Activated T-cell treated with anti-CD3 and anti-CD28 coated beads for 1 hour (primary cell): Measurements from ENCODE around the gene CATSPER1.
A peak's percentile ranks its signal among the peaks of the same experiment; 100 is the strongest.
"Not testable (repeated sequence)": the region's sequence is repeated elsewhere in the genome, so short reads cannot be mapped to it uniquely, and the experiment has no call there.

Experiments
- DNase-seq: peaks from one replicate; pipeline ENCODE4 v3.0.0-alpha.2; 2020; ENCODE audit warnings: low read depth

Gene CATSPER1

GRCh38 chr11:66051766-66052663 lies 25.7 kb upstream of the CATSPER1 start, which contains the start of gene SF3B2:
TSS of gene SF3B2 (plus strand) at chr11:66052364. CDS start at chr11:66052385, 21 bp downstream.
- DNase-seq = peak; percentile 91

- no peak for DNase-seq
Observed at GRCh38 chr11:66051371-66051765, 25.1 kb upstream of the CATSPER1 start.

DNA sequence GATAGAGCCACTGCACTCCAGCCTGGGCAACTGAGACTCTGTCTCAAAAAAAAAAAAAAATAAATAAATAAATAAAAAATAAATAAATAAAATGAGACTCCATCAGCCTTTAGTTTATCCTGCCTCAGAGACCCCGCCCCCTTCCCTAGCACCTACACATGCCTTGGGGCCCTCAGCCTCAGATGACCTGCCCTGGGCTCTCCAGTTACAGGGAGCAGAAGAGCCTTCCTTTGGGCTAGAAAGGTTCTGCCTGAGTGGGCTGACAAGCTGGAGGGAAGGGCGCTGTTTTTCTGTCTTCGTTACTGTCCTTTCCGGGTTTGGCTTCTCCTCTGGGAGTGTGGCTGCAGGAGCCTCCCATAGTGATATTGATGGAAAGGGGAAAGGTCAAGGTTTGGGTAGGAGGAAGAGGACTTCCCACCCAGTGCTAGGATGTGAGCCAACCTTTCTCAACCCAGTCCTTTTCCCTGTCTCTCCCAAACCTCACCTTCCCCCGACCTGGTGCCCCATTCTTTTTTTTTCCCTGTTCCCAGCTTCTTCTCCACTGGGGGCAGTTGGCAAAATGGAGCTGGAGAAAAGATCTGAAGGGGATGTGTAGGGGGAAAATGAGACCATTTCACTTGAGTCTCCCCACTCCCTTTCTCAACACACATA lies 24.4 kb upstream of the CATSPER1 start:
- no peak for DNase-seq

DNA sequence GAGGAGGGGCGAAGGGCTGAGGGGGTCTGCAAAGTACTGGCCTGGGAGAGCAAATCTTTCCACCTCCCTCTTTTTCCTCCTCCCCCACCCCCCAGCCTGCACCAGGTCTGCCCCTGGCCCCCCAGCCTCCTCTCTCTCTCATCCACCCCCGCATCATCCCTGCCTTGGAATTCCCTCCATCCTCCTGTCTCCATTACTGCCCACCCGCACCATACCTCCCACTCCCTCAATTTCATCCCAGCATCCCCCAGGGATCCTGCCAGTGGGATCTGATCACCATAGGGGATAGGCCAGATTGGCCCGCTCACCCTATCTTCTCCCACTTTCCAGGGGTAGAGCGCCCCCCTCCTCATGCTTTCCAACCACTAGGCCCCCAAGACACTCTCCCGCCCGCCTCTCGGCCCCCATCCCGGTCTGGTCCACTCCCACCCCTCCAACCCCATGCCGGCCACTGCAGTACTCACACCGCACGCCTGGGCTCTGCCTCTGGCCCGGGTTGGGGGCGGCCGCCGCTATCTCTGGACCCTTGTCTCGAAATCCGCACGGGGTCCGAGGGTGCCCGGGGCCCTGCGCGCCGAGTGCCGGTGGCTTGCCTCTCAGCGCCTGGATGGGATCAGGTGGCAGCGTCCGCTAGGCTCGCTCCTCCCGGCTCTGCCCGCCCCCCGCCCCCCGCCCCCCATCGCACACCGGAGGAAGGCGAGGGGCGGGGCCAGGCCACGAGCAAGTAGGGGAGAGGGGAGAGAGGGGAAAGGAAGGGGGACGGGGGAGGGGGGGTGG lies 22.5 kb upstream of the CATSPER1 start, which contains the start of gene GAL3ST3:
GAL3ST3 (minus strand) TSS at position 615 of the 777 bp plus-strand sequence. CDS start 3,746 bp downstream, outside the sequence.
- DNase-seq = no peak

GRCh38 chr11:66047541-66048365 lies 21.5 kb upstream of the CATSPER1 start:
- DNase-seq = no peak

- DNase-seq = no peak
Observed at GRCh38 chr11:66046901-66047300, 20.6 kb upstream of the CATSPER1 start.

DNA sequence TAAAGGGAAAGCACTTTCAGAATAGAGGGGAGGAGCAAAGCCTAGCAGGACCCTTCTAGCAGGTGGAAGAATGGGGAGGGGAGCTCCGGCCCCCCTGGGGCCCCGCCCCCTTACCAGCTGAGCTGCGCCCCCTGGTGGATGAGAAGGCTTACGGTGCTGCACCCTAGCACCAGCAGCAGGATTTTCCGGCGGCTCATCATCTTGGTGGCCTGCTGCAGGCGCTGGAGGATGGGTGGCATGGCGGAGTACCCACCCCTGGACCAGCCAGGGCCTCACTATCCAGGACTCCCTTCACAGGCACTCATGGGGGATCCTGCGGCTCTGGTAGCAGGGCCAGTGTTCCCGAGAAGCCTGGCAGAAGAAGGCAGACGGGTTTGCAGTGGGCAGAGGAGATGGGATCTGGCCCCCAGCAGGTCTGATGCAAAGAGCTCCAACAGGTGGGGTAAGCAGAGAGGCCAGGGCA lies 18.9 kb upstream of the CATSPER1 start:
- DNase-seq = peak; percentile 86

DNA sequence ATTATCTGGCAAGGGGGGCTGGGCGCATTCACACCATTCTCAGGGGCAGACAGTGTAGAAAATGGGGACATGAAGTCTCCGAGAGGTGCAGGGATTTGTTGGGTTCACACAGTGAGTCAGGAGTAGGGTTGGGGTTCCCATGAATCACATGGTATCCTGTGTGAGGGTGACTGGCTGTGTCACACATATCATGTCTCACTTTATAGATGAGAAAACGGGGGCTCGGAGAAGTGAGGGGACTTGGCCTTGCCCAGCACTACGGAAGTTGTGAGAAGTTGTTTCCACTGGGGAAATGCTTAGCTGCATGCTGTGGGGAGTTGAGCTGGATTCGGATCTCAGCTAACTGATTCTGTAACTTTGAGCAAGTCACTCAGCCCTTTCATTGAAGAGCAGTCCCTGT lies 18.5 kb upstream of the CATSPER1 start:
- no peak for DNase-seq

- no peak for DNase-seq
Observed at GRCh38 chr11:66042996-66043906, 17.0 kb upstream of the CATSPER1 start.

DNA sequence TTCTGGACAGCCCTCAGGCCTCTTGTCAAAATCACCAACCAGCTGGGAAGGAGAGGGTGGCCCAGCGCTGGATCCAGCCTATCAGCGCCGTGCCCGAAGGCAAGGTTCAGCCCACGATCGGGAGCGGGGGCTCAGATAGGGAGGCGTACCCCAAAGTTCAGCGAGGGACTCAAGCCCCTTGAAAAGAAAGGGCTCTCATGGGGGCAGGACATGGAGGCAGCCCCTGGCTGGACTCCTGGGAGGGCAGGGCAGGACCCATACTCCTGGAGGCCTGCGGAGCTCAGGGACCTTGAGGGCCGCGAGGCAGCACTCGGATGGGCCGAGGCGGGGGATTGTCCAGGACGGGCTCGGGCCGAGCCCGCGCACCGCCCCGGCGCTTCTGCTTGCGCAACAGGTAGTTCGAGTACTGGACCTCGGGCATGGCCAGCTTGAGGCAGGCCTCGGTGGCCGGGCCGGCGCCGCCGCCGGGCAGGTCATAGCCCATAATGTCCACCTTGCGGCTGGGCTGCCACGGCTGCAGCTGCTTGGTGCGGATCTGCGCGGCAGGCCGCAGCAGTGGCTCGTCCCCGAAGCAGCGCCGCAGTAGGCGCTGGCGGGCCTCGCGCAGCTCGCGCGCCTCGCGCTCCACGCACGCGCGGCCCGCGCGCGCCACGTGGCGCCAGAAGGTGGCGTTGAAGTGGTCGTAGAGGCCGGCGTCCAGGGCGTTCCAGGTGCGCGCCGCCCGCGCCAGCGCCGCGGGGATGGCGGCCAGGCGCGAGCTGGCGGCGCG lies 16.1 kb upstream of the CATSPER1 start:
- DNase-seq = no peak

GRCh38 chr11:66039765-66040164 lies 13.5 kb upstream of the CATSPER1 start:
- no peak for DNase-seq

DNA sequence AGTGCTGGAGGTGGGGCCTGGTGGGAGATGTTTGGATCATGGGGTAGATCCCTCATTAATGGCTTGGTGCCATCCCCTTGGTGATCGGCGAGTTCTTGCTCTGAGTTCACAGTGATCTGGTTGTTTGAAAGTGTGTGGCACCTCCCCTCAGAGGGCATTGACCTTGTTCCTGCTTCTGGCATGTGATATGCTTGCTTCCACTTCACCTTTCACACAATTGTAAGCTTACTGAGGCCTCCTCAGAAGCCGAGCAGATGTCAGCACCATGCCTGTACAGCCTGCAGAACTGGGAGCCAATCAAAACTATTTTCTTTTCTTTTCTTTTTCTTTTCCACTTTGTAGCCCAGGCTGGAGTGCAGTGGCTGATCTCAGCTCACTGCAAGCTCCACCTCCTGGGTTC lies 11.0 kb upstream of the CATSPER1 start:
- DNase-seq = no peak

DNA sequence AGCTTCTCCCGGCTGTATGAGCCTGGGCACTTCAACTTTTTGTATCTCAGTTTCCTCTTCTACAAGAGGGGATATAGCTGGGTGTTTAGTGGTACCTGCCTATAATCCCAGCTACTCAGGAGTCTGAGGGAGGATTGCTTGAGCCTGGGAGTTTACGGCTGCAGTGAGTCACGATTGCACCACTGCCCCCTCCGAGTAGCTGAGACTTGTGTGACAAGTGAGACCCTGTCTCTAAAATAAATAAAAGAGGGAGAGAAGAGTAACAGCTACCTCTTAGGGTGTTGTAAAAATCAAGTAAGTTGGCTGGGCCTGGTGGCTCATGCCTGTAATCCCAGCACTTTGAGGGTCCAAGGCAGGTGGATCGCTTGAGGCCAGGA lies 10.0 kb upstream of the CATSPER1 start:
- no peak for DNase-seq

GRCh38 chr11:66035653-66036333 lies 9.5 kb upstream of the CATSPER1 start:
- DNase-seq = no peak

DNA sequence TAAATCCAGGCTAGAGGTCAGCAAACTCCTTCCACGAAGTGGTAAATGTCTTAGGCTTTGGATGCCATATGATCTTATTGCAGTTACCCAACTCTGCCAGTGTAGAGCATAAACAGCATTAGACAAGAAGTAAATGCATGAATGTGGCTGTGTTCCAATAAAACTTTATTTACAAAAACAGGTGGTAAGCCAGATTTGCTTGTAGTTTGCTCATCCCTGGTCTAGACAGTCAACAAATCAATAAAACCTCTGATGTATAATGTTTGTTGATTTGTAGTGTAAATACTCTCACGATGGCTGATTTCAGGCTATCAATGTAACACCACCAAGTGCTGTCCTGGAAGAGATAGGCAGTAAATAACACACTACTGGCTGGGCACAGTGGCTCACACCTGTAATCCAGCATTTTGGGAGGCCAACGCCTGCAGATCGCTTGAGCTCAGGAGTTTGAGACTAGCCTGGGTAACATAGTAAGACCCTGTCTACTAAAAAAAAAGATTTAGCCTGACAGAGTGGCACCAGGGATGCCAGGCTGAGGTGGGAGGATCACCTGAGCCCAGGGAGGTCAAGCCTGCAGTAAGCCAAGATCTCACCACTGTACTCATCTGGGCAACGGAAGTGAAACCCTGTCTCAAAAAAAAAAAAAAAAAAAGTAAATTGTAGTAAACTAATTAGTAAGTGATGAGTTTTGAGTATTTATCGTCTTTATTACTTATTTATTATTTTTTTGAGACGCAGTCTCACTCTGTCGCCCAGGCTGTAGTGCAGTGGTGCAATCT lies 6.9 kb upstream of the CATSPER1 start:
- no peak for DNase-seq

DNA sequence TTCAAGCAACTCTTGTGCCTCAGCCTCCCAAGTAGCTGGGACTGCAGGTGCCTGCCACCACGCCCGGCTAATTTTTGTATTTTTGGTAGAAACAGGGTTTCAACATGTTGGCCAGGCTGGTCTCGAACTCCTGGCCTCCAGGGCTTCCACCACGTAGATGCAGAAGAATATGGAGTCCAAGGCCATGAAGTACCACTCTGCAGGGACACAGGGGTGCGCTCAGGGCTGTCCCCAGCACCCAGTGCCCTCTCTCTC lies 3.2 kb downstream of the CATSPER1 start:
- DNase-seq = not testable (repeated sequence)

GRCh38 chr11:66022401-66023185 lies 3.7 kb downstream of the CATSPER1 start:
- peak; percentile 77 for DNase-seq
